Prostate gland (tissue), 2 donors: ENCODE results near the gene IBA57.

Experiments used
- POLR2AphosphoS5 ChIP-seq: sonication (generic); formaldehyde crosslinking; IDR thresholded peaks from one replicate; pipeline ENCODE4 v1.6.1; 2017; ENCODE audit warnings: antibody characterized with exemption
- TF ChIP-seq, protein P1 (sequence below), 4 experiments: fragments of 200-600 bp in 2 of 4; fragments of 450-650 bp in 2 of 4; sonication (generic) in 2 of 4; IDR thresholded peaks; 1 replicate in 3 of 4; 2 replicates in 1 of 4; pipeline ENCODE4 v1.5.1; 2016 to 2019; ENCODE audit warnings: antibody characterized with exemption in 4 of 4, mild to moderate bottlenecking in 2 of 4, moderate library complexity in 2 of 4

DNA sequence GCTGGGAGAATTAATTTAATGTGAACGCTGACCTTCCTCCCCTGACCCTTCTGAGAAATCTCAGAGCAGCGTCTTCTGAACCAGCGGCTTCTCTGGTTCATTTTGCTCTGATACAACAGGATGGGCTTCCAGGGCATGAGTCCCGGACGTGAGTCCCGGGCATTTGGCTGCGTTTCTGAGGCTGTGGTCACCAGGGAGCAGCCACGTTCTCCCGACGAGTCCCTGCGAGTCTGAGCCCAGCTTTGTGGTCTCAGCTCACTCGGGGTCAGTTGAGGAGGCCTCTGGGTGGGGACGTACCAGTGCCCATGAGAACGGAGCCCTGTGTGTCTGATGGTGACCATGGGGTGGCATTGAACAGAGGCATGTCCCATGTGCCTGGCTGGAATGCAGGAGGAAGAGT, 24.6 kb downstream of the IBA57 start:
- TF ChIP-seq, protein P1, sequence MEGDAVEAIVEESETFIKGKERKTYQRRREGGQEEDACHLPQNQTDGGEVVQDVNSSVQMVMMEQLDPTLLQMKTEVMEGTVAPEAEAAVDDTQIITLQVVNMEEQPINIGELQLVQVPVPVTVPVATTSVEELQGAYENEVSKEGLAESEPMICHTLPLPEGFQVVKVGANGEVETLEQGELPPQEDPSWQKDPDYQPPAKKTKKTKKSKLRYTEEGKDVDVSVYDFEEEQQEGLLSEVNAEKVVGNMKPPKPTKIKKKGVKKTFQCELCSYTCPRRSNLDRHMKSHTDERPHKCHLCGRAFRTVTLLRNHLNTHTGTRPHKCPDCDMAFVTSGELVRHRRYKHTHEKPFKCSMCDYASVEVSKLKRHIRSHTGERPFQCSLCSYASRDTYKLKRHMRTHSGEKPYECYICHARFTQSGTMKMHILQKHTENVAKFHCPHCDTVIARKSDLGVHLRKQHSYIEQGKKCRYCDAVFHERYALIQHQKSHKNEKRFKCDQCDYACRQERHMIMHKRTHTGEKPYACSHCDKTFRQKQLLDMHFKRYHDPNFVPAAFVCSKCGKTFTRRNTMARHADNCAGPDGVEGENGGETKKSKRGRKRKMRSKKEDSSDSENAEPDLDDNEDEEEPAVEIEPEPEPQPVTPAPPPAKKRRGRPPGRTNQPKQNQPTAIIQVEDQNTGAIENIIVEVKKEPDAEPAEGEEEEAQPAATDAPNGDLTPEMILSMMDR (IDR thresholded peaks at IDR 0.05): no peak
- TF ChIP-seq POLR2AphosphoS5: no peak
